Keratinocyte (primary cell): ENCODE results near the gene CDCA3. TPM values are rescaled to one million over a fixed set of nuclear protein-coding genes. Genes with fewer than 3 reads are reported as not detected.
A peak's percentile ranks its signal among the peaks of the same experiment; 100 is the strongest.

ENCODE experiments used
- DNase-seq: peaks from one replicate; pipeline ENCODE4 v3.0.0-alpha.2; 2011; ENCODE audit warnings: low read depth, missing footprints, low spot score
- FAIRE-seq: peaks from 2 replicates; lab custom pipeline; 2011; peaks lifted over from hg19 to GRCh38; lab: Jason Lieb, UNC
- H2AFZ ChIP-seq: 2 replicates; pipeline ENCODE4 v1.6.0; 2012; ENCODE audit warnings: low read length, control low read depth, inconsistent platforms; ENCODE audit not compliant: control insufficient read depth
- H3K27ac ChIP-seq: 2 replicates; pipeline ENCODE4 v1.5.1; 2011; ENCODE audit warnings: low read length; ENCODE audit not compliant: control insufficient read depth, insufficient read depth
- H3K27me3 ChIP-seq: 3 replicates; pipeline ENCODE4 v1.6.0; 2011; ENCODE audit warnings: low read length; ENCODE audit not compliant: control insufficient read depth, insufficient read depth; ENCODE audit errors: extremely low read depth
- H3K36me3 ChIP-seq, 2 experiments: 2 replicates in 1 of 2; 3 replicates in 1 of 2; pipeline ENCODE4 v1.5.1; 2011; ENCODE audit warnings: low read length in 2 of 2, mild to moderate bottlenecking in 1 of 2; ENCODE audit not compliant: control insufficient read depth in 2 of 2, insufficient read depth in 2 of 2; ENCODE audit errors: extremely low read depth in 1 of 2
- H3K4me1 ChIP-seq: 3 replicates; pipeline ENCODE4 v1.5.1; 2011; ENCODE audit warnings: low read length; ENCODE audit not compliant: control insufficient read depth, insufficient read depth; ENCODE audit errors: extremely low read depth
- H3K4me2 ChIP-seq: 3 replicates; pipeline ENCODE4 v1.6.0; 2011; ENCODE audit warnings: low read depth, low read length; ENCODE audit not compliant: control insufficient read depth, insufficient read depth; ENCODE audit errors: extremely low read depth
- H3K4me3 ChIP-seq, 3 experiments: fragments of 200-600 bp in 1 of 3; sonication (generic) in 1 of 3; 2 replicates in 2 of 3; 3 replicates in 1 of 3; pipeline ENCODE4 v1.5.1; 2011 to 2016; ENCODE audit warnings: low read length in 3 of 3, mild to moderate bottlenecking in 3 of 3, control low read depth in 2 of 3, inconsistent platforms in 1 of 3, low read depth in 1 of 3, mixed read lengths in 1 of 3, mixed run types in 1 of 3, moderate library complexity in 1 of 3; ENCODE audit not compliant: control insufficient read depth in 2 of 3, insufficient read depth in 2 of 3; ENCODE audit errors: extremely low read depth in 1 of 3
- H3K79me2 ChIP-seq: 2 replicates; pipeline ENCODE4 v1.6.0; 2012; ENCODE audit warnings: low read length; ENCODE audit not compliant: control insufficient read depth, insufficient read depth
- H3K9ac ChIP-seq: 3 replicates; pipeline ENCODE4 v1.6.0; 2011; ENCODE audit warnings: low read length; ENCODE audit not compliant: control insufficient read depth, insufficient read depth; ENCODE audit errors: extremely low read depth
- H3K9me1 ChIP-seq: 3 replicates; pipeline ENCODE4 v1.6.0; 2011; ENCODE audit warnings: low read length; ENCODE audit not compliant: control insufficient read depth, insufficient read depth; ENCODE audit errors: extremely low read depth
- H3K9me3 ChIP-seq: 2 replicates; pipeline ENCODE4 v1.5.1; 2012; ENCODE audit warnings: low read depth, low read length; ENCODE audit not compliant: control insufficient read depth
- H4K20me1 ChIP-seq: 3 replicates; pipeline ENCODE4 v1.6.0; 2011; ENCODE audit warnings: low read length; ENCODE audit not compliant: control insufficient read depth, insufficient read depth; ENCODE audit errors: extremely low read depth
- EZH2 ChIP-seq: IDR thresholded peaks from one replicate; pipeline ENCODE4 v1.6.1; 2012; ENCODE audit warnings: inconsistent platforms, mild to moderate bottlenecking, low read length, moderate library complexity
- dilution Hi-C: fragments of 300-500 bp; cut with MboI; formaldehyde crosslinking; loops from one replicate; pipeline ENCODE4 v1.7.0; 2020; ENCODE audit warnings: low sequenced_read_pairs; ENCODE audit not compliant: extremely low pct_ligation_motif_present
- polyA plus RNA-seq, 5 experiments: library from polyadenylated mRNA; depleted of rRNA in 3 of 5; stranded (reverse) in 3 of 5; stranded (forward) in 1 of 5; unstranded in 1 of 5; fragments of >200 nt; gene quantifications; 1 replicate in 1 of 5; 2 replicates in 3 of 5; 3 replicates in 1 of 5; pipeline versions ENCODE4 v1.2.1 to v1.2.3, GENCODE V29; 2011 to 2012; ENCODE audit warnings: missing spikeins in 2 of 5, low read depth in 1 of 5, low replicate concordance in 1 of 5
- TF ChIP-seq, protein P1 (sequence below), 3 experiments: IDR thresholded peaks in 1 of 3; conservative IDR thresholded peaks in 1 of 3; optimal IDR thresholded peaks in 1 of 3; 2 replicates in 2 of 3; 3 replicates in 1 of 3; pipeline versions ENCODE3 to v1.5.1; 2011; ENCODE audit warnings: low read length in 3 of 3, mild to moderate bottlenecking in 3 of 3, moderate library complexity in 2 of 3, control low read depth in 1 of 3, inconsistent platforms in 1 of 3; ENCODE audit not compliant: insufficient read depth in 2 of 3; ENCODE audit errors: extremely low read depth in 1 of 3

The CDCA3 gene
- polyA plus RNA-seq, 1 donor (not counting 4 experiments of a cell fraction or from before 2014, with no cell fraction given): 15.0 TPM

- Histone ChIP-seq H3K27ac (no peak overlapping the region), H3K4me2 (no peak overlapping the region), H3K9me3 (no peaks in the 10 kb centered on the region), H3K4me1 (peaks cover 12% of the 10 kb centered on the region), H3K9ac (no peak overlapping the region), H3K4me3 (no peak overlapping the region), H2AFZ (no peak overlapping the region), H3K9me1 (no peaks in the 10 kb centered on the region), H4K20me1 (no peaks in the 10 kb centered on the region), H3K36me3 (no peaks in the 10 kb centered on the region), H3K79me2 (no peaks in the 10 kb centered on the region), H3K27me3 (peaks cover 73% of the 10 kb centered on the region)
- DNase-seq (no peak), FAIRE-seq (no peak)
- dilution Hi-C loops: no loop called here
- TF ChIP-seq EZH2: no peak
These were observed 26.9 kb downstream of the CDCA3 start for GRCh38 chr12:6824085-6824775.

DNA sequence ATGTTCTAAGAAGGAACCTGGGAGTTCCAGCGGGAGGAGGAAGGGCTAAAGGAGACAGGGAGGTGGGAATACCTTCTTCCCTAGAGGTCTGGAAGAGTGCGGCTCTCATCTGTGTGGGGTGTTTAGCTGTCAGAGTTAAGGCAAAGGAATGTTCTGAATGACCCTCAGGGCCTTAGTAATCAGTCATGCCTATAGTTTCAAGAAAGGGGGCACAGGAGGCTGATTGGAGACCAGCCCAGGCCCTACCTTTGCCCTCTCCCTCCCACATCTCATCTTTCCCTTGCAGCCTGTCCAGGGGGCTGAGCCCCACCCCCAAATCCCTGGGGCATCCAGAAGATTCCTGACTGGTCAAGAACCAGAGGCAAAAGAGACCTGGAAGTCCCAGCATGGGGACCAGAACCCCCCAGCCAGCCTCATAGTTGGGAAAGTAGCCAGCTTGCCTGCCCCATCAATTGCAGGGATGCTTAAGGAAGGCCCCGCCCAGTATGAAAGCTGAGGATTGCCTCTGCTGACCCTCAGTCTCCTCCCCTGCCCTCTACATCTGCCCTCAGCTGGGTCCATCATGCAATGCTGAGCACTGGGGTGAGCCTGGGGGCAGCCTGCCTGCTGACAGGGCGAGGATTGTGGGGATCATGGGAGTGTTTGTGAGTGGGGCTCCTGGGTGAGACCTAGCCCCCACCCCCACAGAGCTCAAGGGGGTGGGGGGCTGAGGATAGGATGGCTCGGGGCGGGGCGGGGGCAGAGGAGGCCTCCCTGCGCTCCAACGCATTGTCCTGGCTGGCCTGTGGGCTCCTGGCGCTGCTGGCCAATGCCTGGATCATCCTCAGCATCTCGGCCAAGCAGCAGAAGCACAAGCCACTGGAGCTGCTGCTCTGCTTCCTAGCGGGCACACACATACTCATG lies 27.7 kb downstream of the CDCA3 start:
- peaks cover 12% of the 10 kb centered on the region for H3K4me1 ChIP-seq
- dilution Hi-C loops: no loop called here
- no peak overlapping the region for H3K4me3 ChIP-seq
- no peaks in the 10 kb centered on the region for H3K36me3 ChIP-seq
- no peak overlapping the region for H3K4me2 ChIP-seq
- no peak overlapping the region for H3K9ac ChIP-seq
- no peaks in the 10 kb centered on the region for H3K9me1 ChIP-seq
- peaks cover 66% of the 10 kb centered on the region for H3K27me3 ChIP-seq
- no peak overlapping the region for H2AFZ ChIP-seq
- DNase-seq (no peak), FAIRE-seq (no peak)
- no peak overlapping the region for H3K27ac ChIP-seq
- H3K9me3 ChIP-seq: no peaks in the 10 kb centered on the region
- no peaks in the 10 kb centered on the region for H3K79me2 ChIP-seq
- TF ChIP-seq, protein P1, sequence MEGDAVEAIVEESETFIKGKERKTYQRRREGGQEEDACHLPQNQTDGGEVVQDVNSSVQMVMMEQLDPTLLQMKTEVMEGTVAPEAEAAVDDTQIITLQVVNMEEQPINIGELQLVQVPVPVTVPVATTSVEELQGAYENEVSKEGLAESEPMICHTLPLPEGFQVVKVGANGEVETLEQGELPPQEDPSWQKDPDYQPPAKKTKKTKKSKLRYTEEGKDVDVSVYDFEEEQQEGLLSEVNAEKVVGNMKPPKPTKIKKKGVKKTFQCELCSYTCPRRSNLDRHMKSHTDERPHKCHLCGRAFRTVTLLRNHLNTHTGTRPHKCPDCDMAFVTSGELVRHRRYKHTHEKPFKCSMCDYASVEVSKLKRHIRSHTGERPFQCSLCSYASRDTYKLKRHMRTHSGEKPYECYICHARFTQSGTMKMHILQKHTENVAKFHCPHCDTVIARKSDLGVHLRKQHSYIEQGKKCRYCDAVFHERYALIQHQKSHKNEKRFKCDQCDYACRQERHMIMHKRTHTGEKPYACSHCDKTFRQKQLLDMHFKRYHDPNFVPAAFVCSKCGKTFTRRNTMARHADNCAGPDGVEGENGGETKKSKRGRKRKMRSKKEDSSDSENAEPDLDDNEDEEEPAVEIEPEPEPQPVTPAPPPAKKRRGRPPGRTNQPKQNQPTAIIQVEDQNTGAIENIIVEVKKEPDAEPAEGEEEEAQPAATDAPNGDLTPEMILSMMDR (optimal IDR thresholded peaks at IDR 0.05 in 1 of 3, IDR thresholded peaks at IDR 0.05 in 1 of 3, conservative IDR thresholded peaks at IDR 0.05 in 1 of 3; ENCODE audit: extremely low read depth in 1 of 3, insufficient read depth in 2 of 3, low read length in 3 of 3): no peak
- peak; percentile 40 for TF ChIP-seq EZH2
- H4K20me1 ChIP-seq: no peaks in the 10 kb centered on the region
